ENCODE measurements around the gene TPGS1. TPM values are rescaled to one million over a fixed set of nuclear protein-coding genes. Genes with fewer than 3 reads are reported as not detected.

Gene TPGS1
- total and polyA plus RNA-seq, 2 of the 8 experiments (the other 6 are each of a cell fraction or from before 2014, with no cell fraction given), result 9.1 to 10.6 TPM

DNA sequence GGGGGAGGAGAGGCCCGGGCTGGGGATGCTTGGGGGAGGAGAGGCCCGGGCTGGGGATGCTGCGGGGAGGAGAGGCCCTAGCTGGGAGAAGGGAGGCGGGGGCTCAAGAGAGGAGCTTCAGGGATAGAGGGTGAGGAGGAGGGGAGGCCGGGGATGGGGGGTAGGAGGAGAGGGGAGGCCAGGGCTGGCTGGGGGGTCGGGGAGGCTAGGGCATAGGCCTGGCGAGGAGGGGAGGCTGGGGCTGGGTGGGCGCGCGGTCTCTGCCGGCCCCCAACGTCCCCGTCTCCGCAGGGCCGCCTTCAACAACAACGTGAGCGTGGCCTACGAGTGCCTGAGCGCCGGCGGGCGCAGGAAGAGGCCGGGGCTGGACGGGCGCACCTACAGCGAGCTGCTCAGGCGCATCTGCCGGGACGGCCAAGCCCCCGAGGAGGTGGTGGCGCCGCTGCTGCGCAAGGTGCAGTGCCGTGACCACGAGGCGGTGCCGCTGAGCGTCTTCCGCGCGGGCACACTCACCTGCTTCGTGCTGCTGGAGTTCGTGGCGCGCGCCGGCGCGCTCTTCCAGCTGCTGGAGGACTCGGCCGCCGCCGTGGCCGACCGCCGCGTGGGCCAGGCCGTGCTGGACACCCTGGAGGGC is 11.4 kb downstream of the TPGS1 start:
- no peaks in the 10 kb centered on the region for H3K79me2 ChIP-seq (ENCODE audit: control insufficient read depth in 1 of 2, insufficient read depth in 2 of 2, low read length in 2 of 2)
- CTCF ChIA-PET (ENCODE audit: partially characterized antibody), result interaction anchor here (0.9 to 1.6 kb wide), 4 partner anchors 9 to 56 kb away, joined by 3 to 8 read pairs (median 4); partner anchors contain the start of gene CDC34
- no peak overlapping the region for H2BK15ac ChIP-seq (ENCODE audit: low read length)
- H4K8ac ChIP-seq (ENCODE audit: extremely low read depth, insufficient read depth, low read length), result peak overlapping the region; percentile 57
- H4K20me1 ChIP-seq (replicated peaks in 1 of 2; ENCODE audit: control insufficient read depth in 1 of 2, insufficient read depth in 2 of 2, low read length in 2 of 2), result peaks cover 0 to 5% of the 10 kb centered on the region in 2 experiments
- H4K91ac ChIP-seq (replicated peaks; ENCODE audit: insufficient read length, low read length), result no peak overlapping the region
- POLR2A ChIA-PET (ENCODE audit: partially characterized antibody), result interaction anchor here (0.6 to 5.7 kb wide), 10 partner anchors 9 to 174 kb away, joined by 3 to 36 read pairs (median 3); partner anchors contain the start of genes CDC34 and MIER2
- H4K5ac ChIP-seq (ENCODE audit: insufficient read length, low read depth, low read length), result no peak overlapping the region
- no peak overlapping the region for H3K23ac ChIP-seq (ENCODE audit: insufficient read length)
- FAIRE-seq (no peak), DNase-seq (ENCODE audit: low read depth in 1 of 2, low spot score in 2 of 2) (peak in 1 of 2 experiments; percentile 75)
- 0 out of 4 replicates have a peak overlapping the region, but pooled peaks of 1 of the 2 experiments have one; percentile 28 for H3K4me2 ChIP-seq (ENCODE audit: insufficient read depth in 1 of 2, low read depth in 2 of 2, low read length in 2 of 2)
- H3K4me3 ChIP-seq (ENCODE audit: extremely low read depth in 1 of 4, insufficient read depth in 2 of 4, low read depth in 3 of 4, low read length in 4 of 4), result peak overlapping the region in 1 of 4 experiments; percentile 34; a peak in 1 of 8 replicates
- H3K4me1 ChIP-seq (replicated peaks in 1 of 4; ENCODE audit: control insufficient read depth in 3 of 4, insufficient read depth in 4 of 4, low read length in 3 of 4), result no peaks in the 10 kb centered on the region
- H2AFZ ChIP-seq (ENCODE audit: low read length), result no peak overlapping the region
- 0 out of 7 replicates have a peak, but pooled peaks cover 0 to 5% (median 0%) of the 10 kb centered on the region in 4 experiments for H3K27me3 ChIP-seq (replicated peaks in 1 of 4; ENCODE audit: control insufficient read depth in 3 of 4, extremely low read depth in 1 of 4, insufficient read depth in 3 of 4, low read length in 3 of 4)
- H2BK5ac ChIP-seq (ENCODE audit: low read depth, low read length), result no peak overlapping the region
- no peak overlapping the region for H2BK12ac ChIP-seq (ENCODE audit: low read depth, low read length)
- H3K36me3 ChIP-seq (ENCODE audit: control insufficient read depth in 2 of 4, insufficient read depth in 4 of 4, low read length in 3 of 4), result peaks cover 3 to 7% (median 5%) of the 10 kb centered on the region in 4 experiments; a peak in 4 of 8 replicates
- H3K4ac ChIP-seq (replicated peaks; ENCODE audit: insufficient read length, low read depth, low read length), result no peak overlapping the region
- no peaks in the 10 kb centered on the region for H3K23me2 ChIP-seq (ENCODE audit: low read depth, low read length)
- no peak overlapping the region for H2AK5ac ChIP-seq (ENCODE audit: low read depth, low read length)
- peaks cover 4% of the 10 kb centered on the region; the same call in 1 of the 2 replicates for H3K79me1 ChIP-seq (ENCODE audit: low read depth, low read length)
- H3K9me3 ChIP-seq (ENCODE audit: insufficient read depth in 2 of 2, low read depth in 1 of 2, low read length in 1 of 2), result peaks cover 10 to 21% of the 10 kb centered on the region in 2 experiments; a peak in 2 of 4 replicates
- no peak overlapping the region for H2BK120ac ChIP-seq (replicated peaks; ENCODE audit: low read depth, low read length)
- 37% methylated on average over 28 of the region's 58 CpGs; no CpG with 5 or more reads in 1 of the 2 experiments for WGBS, 2 experiments (ENCODE audit: extremely low coverage in 1 of 2, insufficient coverage in 1 of 2, insufficient read length in 1 of 2, insufficient replicate concordance in 2 of 2, low coverage in 1 of 2, low lambda C conversion rate in 2 of 2, missing lambda C conversion rate in 1 of 2)
- no peak overlapping the region for H3K14ac ChIP-seq (ENCODE audit: insufficient read length)
- no peak overlapping the region for H2BK20ac ChIP-seq (ENCODE audit: low read length)
- no peak overlapping the region for H3K27ac ChIP-seq (ENCODE audit: low read depth, low read length)
- H3K9ac ChIP-seq (replicated peaks in 1 of 4; ENCODE audit: extremely low read depth in 1 of 4, low read depth in 3 of 4, low read length in 3 of 4), result no peak overlapping the region
- no peak overlapping the region for H3K56ac ChIP-seq (replicated peaks; ENCODE audit: insufficient read length, low read depth, low read length)
- H3K18ac ChIP-seq (ENCODE audit: extremely low read depth, low read length), result peak overlapping the region; percentile 48; the same call in 1 of the 2 replicates
- TF ChIP-seq CHD2 (IDR thresholded peaks at IDR 0.05; ENCODE audit: low read length) (no peak), ATF3 (IDR thresholded peaks at IDR 0.05; ENCODE audit: insufficient read depth, low read depth, low read length) (no peak), RFX5 (IDR thresholded peaks at IDR 0.05; ENCODE audit: borderline replicate concordance, low read depth, low read length) (no peak), TBP (IDR thresholded peaks at IDR 0.05; ENCODE audit: low read depth, low read length) (no peak), CREB1 (IDR thresholded peaks at IDR 0.05) (0 out of 2 replicates have a peak, but pooled peaks have one; percentile 12), CTBP2 (IDR thresholded peaks at IDR 0.05; ENCODE audit: borderline replicate concordance, insufficient read depth, insufficient read length, low read length) (no peak), JUND (IDR thresholded peaks at IDR 0.05; ENCODE audit: low read length) (no peak), POLR2A (IDR thresholded peaks at IDR 0.05; ENCODE audit: control extremely low read depth in 1 of 2, low read depth in 2 of 2, low read length in 2 of 2) (no peak), RAD21 (IDR thresholded peaks at IDR 0.05 in 1 of 2, conservative IDR thresholded peaks at IDR 0.05 in 1 of 2; ENCODE audit: low read depth in 2 of 2, low read length in 2 of 2) (peak in 1 of 2 experiments; percentile 7; a peak in 1 of 4 replicates), GTF2F1 (IDR thresholded peaks at IDR 0.05; ENCODE audit: borderline replicate concordance, low read depth, low read length) (no peak)
- TF ChIP-seq, protein P1, sequence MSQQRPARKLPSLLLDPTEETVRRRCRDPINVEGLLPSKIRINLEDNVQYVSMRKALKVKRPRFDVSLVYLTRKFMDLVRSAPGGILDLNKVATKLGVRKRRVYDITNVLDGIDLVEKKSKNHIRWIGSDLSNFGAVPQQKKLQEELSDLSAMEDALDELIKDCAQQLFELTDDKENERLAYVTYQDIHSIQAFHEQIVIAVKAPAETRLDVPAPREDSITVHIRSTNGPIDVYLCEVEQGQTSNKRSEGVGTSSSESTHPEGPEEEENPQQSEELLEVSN (IDR thresholded peaks at IDR 0.05), result peak; percentile 68
